ENCODE measurements around the gene GPR37L1.

Gene GPR37L1

DNA sequence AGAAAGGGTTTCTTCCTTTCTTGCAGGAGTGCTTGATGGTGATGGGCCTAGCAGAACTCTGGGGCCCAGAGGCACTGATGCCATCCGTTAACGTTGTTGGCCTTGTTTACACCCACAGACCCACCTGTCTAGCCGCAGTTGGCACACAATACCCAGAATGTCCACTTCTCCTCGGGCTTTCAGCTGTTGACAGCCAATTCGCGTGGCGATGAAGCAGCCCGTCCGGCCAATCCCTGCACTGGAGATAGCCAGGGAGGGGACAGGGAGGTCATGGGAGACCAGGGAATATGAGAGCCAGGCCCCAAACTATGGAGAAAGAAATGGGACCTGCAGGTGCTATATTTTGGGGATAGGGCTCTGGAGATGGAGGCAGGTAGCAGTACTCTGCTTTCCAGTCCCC lies 27.5 kb downstream of the GPR37L1 start:
- TF ChIP-seq, protein P1, sequence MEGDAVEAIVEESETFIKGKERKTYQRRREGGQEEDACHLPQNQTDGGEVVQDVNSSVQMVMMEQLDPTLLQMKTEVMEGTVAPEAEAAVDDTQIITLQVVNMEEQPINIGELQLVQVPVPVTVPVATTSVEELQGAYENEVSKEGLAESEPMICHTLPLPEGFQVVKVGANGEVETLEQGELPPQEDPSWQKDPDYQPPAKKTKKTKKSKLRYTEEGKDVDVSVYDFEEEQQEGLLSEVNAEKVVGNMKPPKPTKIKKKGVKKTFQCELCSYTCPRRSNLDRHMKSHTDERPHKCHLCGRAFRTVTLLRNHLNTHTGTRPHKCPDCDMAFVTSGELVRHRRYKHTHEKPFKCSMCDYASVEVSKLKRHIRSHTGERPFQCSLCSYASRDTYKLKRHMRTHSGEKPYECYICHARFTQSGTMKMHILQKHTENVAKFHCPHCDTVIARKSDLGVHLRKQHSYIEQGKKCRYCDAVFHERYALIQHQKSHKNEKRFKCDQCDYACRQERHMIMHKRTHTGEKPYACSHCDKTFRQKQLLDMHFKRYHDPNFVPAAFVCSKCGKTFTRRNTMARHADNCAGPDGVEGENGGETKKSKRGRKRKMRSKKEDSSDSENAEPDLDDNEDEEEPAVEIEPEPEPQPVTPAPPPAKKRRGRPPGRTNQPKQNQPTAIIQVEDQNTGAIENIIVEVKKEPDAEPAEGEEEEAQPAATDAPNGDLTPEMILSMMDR (IDR thresholded peaks at IDR 0.05), result no peak
- TF ChIP-seq ZFX (IDR thresholded peaks at IDR 0.05; ENCODE audit: borderline replicate concordance), result no peak
- no peak overlapping the region for H3K27ac ChIP-seq

DNA sequence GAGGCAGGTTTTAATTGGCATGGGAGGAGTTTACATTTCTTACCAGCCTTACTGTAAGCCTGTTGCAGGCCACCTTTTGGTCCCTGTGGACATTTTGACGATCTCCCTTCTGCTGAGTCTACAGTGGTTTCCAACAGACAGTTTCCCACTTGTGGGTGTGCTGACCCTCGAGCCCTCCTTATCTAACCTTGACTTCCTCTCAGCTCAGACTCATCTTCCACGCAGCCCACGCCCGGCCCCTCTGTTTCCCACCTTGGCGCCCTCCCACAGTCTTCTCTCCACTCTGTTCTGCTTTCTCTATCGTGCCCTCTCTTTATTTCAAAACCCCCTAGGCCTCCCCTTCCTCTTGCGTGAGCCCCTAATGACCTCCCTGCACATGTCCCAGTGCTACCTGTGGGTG lies 27.9 kb downstream of the GPR37L1 start:
- no peak overlapping the region for H3K27ac ChIP-seq
- TF ChIP-seq, protein P1 (IDR thresholded peaks at IDR 0.05), result no peak
- no peak for TF ChIP-seq ZFX (IDR thresholded peaks at IDR 0.05; ENCODE audit: borderline replicate concordance)

DNA sequence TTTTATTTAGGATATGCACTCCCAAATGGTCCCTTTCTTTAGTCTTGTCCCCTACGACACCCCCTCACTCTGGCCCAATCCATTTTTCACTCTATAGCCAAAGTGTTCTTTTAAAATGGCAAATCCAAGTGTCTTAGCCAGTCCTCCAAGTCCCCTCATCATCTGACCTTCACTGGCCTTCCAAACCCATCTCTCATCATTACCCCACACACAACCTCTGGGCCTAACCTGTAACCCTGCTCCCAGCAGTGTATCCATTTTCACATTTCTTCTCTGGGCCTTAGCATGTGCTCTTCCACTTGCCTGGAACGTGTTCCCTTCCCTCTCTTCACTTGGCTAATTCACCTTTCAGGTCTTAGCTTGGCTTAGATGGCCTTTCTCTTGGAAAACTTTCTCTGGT lies 28.3 kb downstream of the GPR37L1 start:
- TF ChIP-seq, protein P1 (IDR thresholded peaks at IDR 0.05), result no peak
- TF ChIP-seq ZFX (IDR thresholded peaks at IDR 0.05; ENCODE audit: borderline replicate concordance), result no peak
- H3K27ac ChIP-seq, result no peak overlapping the region

DNA sequence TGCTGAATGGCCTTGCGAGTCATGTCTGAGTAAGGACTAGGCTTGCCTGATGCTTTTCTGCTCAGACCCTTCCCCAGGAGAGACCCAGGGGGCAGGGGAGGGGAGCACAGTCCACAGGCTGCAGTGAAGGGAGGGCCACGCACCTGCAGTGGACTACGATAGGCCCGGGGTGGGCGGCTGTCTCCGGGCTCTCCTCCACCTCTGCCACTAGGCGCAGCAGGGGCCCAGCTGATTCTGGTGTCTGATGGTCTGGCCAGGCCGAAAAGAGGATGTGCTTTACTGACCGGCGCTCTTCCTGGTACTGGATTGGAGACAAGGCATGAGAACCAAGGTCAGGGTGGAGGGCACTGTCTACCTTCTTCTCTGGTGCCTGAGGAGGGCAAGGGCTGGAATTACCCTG lies 29.7 kb downstream of the GPR37L1 start:
- H3K27ac ChIP-seq, result no peak overlapping the region
- TF ChIP-seq, protein P1 (IDR thresholded peaks at IDR 0.05), result no peak
- TF ChIP-seq ZFX (IDR thresholded peaks at IDR 0.05; ENCODE audit: borderline replicate concordance), result no peak

DNA sequence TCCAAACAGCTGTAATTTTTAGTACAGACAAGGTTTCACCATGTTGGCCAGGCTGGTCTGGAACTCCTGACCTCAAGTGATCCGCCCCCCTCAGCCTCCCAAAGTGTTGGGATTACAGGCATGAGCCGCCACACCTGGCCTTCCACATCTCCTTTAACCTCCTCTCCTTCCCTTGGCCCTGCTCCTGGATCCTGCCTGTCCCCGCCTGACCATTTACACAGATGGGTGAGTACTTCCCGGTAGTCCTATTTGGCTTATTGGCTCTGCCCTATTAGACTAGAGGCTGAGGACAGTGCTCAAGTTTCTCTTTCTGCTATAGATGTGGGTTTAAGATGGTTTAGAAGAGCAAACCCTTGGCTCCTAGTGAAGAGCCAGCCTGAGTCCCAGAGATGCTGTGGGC lies 30.6 kb downstream of the GPR37L1 start:
- H3K27ac ChIP-seq, result no peak overlapping the region
- TF ChIP-seq ZFX (IDR thresholded peaks at IDR 0.05; ENCODE audit: borderline replicate concordance), result no peak
- TF ChIP-seq, protein P1 (IDR thresholded peaks at IDR 0.05), result no peak

DNA sequence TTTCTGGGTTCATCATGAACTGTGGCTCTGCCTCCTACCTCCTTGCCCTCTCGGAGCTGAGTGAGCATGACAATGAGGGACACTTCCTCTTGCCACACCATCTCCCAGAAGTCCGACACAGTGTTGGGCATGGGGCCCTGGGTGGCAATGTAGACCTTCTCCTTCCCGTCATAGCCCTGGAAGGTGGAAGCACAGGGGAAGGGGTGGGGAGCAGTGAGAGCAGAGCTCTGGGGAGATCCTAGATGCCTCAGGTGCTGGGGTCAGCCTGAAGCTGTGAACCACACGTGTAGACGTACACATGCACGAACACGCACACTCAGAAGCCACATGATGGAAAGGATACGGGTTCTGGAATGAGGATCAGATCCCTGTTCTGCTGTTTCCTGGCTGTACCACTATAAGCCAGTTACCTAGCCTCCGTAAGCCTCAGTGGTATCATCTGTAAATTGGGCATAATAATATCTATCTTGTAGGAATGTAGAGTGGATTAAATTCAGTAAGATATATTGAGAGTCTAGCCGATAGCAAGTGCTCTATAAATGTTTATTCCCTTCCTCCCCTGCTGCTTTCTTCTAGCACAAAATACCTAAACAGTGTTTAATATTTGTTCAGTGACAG lies 31.5 kb downstream of the GPR37L1 start:
- TF ChIP-seq, protein P1 (IDR thresholded peaks at IDR 0.05), result no peak
- no peak for TF ChIP-seq ZFX (IDR thresholded peaks at IDR 0.05; ENCODE audit: borderline replicate concordance)
- no peak overlapping the region for H3K27ac ChIP-seq

DNA sequence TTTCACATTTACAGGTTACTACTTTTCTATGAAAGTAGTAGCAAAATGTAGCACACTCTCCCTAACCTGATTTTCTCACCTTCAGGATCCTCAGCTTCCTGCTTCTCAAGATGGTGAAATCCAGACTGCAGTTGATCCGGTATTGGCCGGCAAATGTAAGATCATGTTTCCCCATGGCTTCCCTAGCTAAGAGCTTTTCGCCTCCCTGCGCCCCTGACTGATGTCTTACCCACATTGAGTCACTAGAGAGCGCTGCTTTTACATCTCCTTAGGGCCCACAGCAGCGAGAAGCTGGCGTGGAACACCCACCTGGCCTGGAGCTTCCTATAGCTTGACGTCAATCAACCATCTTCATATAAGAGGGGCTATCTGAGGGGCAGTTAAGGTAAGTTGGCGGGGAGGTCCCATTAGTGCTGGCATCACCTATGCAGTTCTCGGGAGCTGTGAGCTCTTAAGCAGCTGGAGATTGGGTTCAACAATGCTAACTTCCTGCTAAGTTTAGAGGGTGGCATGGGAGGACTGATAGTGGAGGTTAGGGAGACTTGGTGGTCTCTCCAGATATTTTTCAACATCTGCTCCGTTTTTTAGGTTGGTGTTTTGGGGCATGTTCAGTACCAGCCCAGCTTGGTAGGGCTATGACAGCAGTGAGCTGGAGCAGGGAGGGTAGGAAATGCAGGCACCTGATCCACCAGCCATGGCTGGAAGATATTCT lies 32.2 kb downstream of the GPR37L1 start:
- H3K27ac ChIP-seq, result no peak overlapping the region
- TF ChIP-seq, protein P1 (IDR thresholded peaks at IDR 0.05), result peak; percentile 94
- no peak for TF ChIP-seq ZFX (IDR thresholded peaks at IDR 0.05; ENCODE audit: borderline replicate concordance)

Data from 22Rv1 (cell line).